Liver (tissue), 3 donors: Measurements from ENCODE around the gene OSGEPL1.

Experiments
- ATF3 ChIP-seq: IDR thresholded peaks from 2 replicates; pipeline ENCODE4 v1.6.1; 2016; ENCODE audit warnings: antibody characterized with exemption
- CTCF ChIP-seq: fragments of 150-350 bp; IDR thresholded peaks from 2 replicates; pipeline ENCODE4 v1.5.1; 2017; ENCODE audit warnings: improper control_type of control experiment, low read depth, low read length; ENCODE audit not compliant: missing input control
- EGR1 ChIP-seq, 2 donors: IDR thresholded peaks; 2 replicates each; pipeline ENCODE4 v1.6.1; 2016 to 2018; ENCODE audit warnings: antibody characterized with exemption in 2 of 2, low read depth in 2 of 2
- FOXA1 ChIP-seq: IDR thresholded peaks from 2 replicates; pipeline ENCODE4 v1.6.1; 2016; ENCODE audit warnings: antibody characterized with exemption
- GABPA ChIP-seq, 2 donors: IDR thresholded peaks in 1 of 2; conservative IDR thresholded peaks in 1 of 2; 2 replicates each; pipeline ENCODE4 v1.6.1; 2016; ENCODE audit warnings: antibody characterized with exemption in 2 of 2, mild to moderate bottlenecking in 1 of 2, moderate library complexity in 1 of 2
- JUND ChIP-seq, 2 donors: IDR thresholded peaks; 2 replicates each; pipeline ENCODE4 v1.6.1; 2016; ENCODE audit warnings: antibody characterized with exemption in 2 of 2
- RAD21 ChIP-seq, 2 donors: IDR thresholded peaks; 2 replicates each; pipeline ENCODE4 v1.6.1; 2016; ENCODE audit warnings: antibody characterized with exemption in 2 of 2, mild to moderate bottlenecking in 2 of 2
- REST ChIP-seq: IDR thresholded peaks from 2 replicates; pipeline ENCODE4 v1.6.1; 2016; ENCODE audit warnings: antibody characterized with exemption, mild to moderate bottlenecking
- RXRA ChIP-seq, 2 donors: IDR thresholded peaks; 2 replicates each; pipeline ENCODE4 v1.6.1; 2017 to 2018; ENCODE audit warnings: antibody characterized with exemption in 2 of 2, mild to moderate bottlenecking in 1 of 2
- SP1 ChIP-seq: IDR thresholded peaks from 2 replicates; pipeline ENCODE4 v1.6.1; 2018; ENCODE audit warnings: antibody characterized with exemption, mild to moderate bottlenecking
- TAF1 ChIP-seq: conservative IDR thresholded peaks from 2 replicates; pipeline ENCODE4 v1.6.1; 2016; ENCODE audit warnings: antibody characterized with exemption, mild to moderate bottlenecking
- YY1 ChIP-seq: IDR thresholded peaks from 2 replicates; pipeline ENCODE4 v1.6.1; 2016; ENCODE audit warnings: antibody characterized with exemption, mild to moderate bottlenecking
- ZBTB33 ChIP-seq: IDR thresholded peaks from 2 replicates; pipeline ENCODE4 v1.6.1; 2016; ENCODE audit warnings: antibody characterized with exemption
- donor health status: healthy.
- donor health status: healthy.

- no peak for TF ChIP-seq CTCF
- TF ChIP-seq REST: no peak
- no peak for TF ChIP-seq ATF3
- no peak for TF ChIP-seq JUND (IDR thresholded peaks at IDR 0.05)
- TF ChIP-seq YY1: no peak
- no peak for TF ChIP-seq RAD21 (IDR thresholded peaks at IDR 0.05)
- TF ChIP-seq FOXA1: no peak
- TF ChIP-seq ZBTB33: no peak
- TF ChIP-seq TAF1: no peak
- TF ChIP-seq SP1: no peak
- no peak for TF ChIP-seq RXRA (IDR thresholded peaks at IDR 0.05)
- TF ChIP-seq EGR1 (IDR thresholded peaks at IDR 0.05; ENCODE audit: low read depth in 2 of 2): no peak
- TF ChIP-seq GABPA (IDR thresholded peaks at IDR 0.05 in 1 of 2, conservative IDR thresholded peaks at IDR 0.05 in 1 of 2): no peak
These were observed 28.9 kb upstream of the OSGEPL1 start for GRCh38 chr2:189791338-189792042.
